Progenitor cell of endocrine pancreas (in vitro differentiated cells): ENCODE results near the gene PA2G4. TPM values are rescaled to one million over a fixed set of nuclear protein-coding genes. Genes with fewer than 3 reads are reported as not detected.
A peak's percentile ranks its signal among the peaks of the same experiment; 100 is the strongest.

Experiments
- DNase-seq: peaks from one replicate; pipeline ENCODE4 v3.0.0; 2021; ENCODE audit warnings: low spot score; ENCODE audit not compliant: unreplicated experiment
- H3K27ac Mint-ChIP-seq: 2 replicates; pipeline ENCODE4 v1.8.0; 2021; ENCODE audit warnings: mild to moderate bottlenecking, moderate library complexity, mixed read lengths
- H3K27me3 Mint-ChIP-seq: 2 replicates; pipeline ENCODE4 v1.8.0; 2021; ENCODE audit warnings: mixed read lengths
- H3K36me3 Mint-ChIP-seq: 2 replicates; pipeline ENCODE4 v1.8.0; 2022; ENCODE audit warnings: mixed read lengths; ENCODE audit not compliant: insufficient read depth
- H3K4me1 Mint-ChIP-seq: 2 replicates; pipeline ENCODE4 v1.8.0; 2021; ENCODE audit warnings: low read depth, mixed read lengths
- H3K4me3 Mint-ChIP-seq: 2 replicates; pipeline ENCODE4 v1.8.0; 2021; ENCODE audit warnings: low read depth, mild to moderate bottlenecking, moderate library complexity, mixed read lengths
- H3K9me3 Mint-ChIP-seq: 2 replicates; pipeline ENCODE4 v1.8.0; 2021; ENCODE audit warnings: low read depth, mixed read lengths
- total RNA-seq: library from RNA; stranded (reverse); gene quantifications from 2 replicates; pipeline ENCODE4 v1.2.1, GENCODE V29; 2021
- TF ChIP-seq, protein P1 (sequence below): fragments of 200-600 bp; sonication (generic); IDR thresholded peaks from one replicate; pipeline ENCODE4 v1.5.0; 2021; ENCODE audit warnings: antibody characterized with exemption, mild to moderate bottlenecking; ENCODE audit not compliant: unreplicated experiment

The PA2G4 gene
- total RNA-seq, 1 donor from 2014 or later: 103 TPM

DNA sequence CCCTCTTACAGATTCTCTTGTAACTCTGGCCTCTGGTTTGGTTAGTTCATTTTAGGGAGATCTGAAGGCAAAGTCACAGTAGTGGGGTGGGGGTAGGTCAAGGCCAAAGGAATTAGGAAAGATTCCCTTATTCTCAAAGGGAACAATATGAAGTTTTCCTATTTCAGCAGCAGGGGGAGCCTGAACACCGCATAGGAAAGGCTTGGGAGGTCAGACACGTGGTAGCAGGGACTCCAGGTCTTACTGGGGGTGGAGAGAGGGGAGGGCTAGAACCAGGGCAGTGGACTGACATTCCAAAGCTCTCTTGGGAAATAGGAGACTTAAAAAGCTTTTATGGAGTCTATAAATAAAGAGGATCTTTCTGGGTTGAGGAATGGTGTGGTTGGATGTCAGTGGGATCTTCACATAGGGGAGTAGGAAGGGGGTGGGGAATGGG, 15.0 kb downstream of the PA2G4 start:
- Mint-ChIP-seq H3K27me3 (no peaks in the 10 kb centered on the region), H3K4me1 (peaks cover 27% of the 10 kb centered on the region), H3K4me3 (peak overlapping the region; percentile 96), H3K9me3 (no peaks in the 10 kb centered on the region), H3K36me3 (peaks cover 11% of the 10 kb centered on the region), H3K27ac (peak overlapping the region; percentile 99)
- TF ChIP-seq, protein P1, sequence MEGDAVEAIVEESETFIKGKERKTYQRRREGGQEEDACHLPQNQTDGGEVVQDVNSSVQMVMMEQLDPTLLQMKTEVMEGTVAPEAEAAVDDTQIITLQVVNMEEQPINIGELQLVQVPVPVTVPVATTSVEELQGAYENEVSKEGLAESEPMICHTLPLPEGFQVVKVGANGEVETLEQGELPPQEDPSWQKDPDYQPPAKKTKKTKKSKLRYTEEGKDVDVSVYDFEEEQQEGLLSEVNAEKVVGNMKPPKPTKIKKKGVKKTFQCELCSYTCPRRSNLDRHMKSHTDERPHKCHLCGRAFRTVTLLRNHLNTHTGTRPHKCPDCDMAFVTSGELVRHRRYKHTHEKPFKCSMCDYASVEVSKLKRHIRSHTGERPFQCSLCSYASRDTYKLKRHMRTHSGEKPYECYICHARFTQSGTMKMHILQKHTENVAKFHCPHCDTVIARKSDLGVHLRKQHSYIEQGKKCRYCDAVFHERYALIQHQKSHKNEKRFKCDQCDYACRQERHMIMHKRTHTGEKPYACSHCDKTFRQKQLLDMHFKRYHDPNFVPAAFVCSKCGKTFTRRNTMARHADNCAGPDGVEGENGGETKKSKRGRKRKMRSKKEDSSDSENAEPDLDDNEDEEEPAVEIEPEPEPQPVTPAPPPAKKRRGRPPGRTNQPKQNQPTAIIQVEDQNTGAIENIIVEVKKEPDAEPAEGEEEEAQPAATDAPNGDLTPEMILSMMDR: peak; percentile 66
- DNase-seq: peak; percentile 39

DNA sequence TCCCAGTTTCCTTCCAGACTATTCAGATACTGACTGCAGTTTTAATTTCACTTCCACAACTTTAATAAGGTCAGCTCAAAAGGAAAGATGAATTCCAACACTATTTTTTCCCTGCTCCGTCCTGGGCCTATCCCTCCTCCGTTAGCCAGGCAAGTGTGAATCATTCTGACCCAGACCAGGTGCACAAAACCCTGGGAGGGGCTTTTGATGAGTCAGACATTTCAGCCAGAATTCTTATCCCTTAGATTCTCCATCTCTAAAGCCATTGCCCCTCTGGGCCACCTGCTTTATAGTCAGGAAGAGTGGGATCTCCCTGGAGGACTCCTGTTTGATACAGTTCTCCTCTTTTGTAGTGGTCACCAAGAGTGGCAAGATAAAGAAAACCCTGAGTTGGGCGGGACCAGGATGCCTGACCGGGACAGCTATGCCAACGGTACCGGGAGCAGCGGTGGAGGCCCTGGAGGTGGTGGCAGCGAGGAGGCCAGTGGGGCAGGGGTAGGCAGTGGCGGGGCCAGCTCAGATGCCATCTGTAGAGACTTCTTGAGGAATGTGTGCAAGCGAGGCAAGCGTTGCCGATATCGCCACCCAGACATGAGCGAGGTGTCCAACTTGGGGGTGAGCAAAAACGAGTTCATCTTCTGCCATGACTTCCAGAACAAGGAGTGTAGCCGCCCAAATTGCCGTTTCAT, 15.9 kb downstream of the PA2G4 start:
- TF ChIP-seq, protein P1: no peak
- Mint-ChIP-seq H3K27ac (no peak overlapping the region), H3K4me3 (no peak overlapping the region), H3K4me1 (peaks cover 28% of the 10 kb centered on the region), H3K27me3 (no peaks in the 10 kb centered on the region), H3K9me3 (no peaks in the 10 kb centered on the region), H3K36me3 (peaks cover 11% of the 10 kb centered on the region)
- no peak for DNase-seq

DNA sequence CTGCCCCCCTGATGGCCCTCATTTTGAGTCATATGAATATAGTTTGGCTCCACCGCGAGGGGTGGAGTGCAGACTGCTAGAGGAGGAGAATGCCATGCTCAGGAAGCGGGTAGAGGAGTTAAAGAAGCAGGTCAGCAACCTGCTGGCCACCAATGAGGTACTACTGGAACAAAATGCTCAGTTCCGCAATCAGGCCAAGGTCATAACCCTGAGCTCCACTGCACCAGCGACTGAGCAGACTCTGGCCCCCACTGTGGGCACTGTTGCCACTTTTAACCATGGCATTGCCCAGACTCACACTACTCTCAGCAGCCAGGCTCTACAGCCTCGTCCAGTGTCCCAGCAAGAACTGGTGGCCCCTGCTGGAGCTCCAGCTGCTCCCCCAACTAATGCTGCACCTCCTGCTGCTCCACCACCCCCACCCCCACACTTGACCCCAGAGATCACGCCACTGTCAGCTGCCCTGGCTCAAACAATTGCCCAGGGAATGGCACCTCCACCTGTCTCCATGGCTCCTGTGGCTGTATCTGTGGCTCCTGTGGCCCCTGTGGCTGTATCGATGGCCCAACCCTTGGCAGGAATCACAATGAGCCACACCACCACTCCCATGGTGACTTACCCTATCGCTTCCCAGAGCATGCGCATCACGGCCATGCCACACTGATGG, 17.0 kb downstream of the PA2G4 start:
- H3K36me3 Mint-ChIP-seq: peaks cover 11% of the 10 kb centered on the region
- DNase-seq: no peak
- H3K9me3 Mint-ChIP-seq: no peaks in the 10 kb centered on the region
- H3K4me3 Mint-ChIP-seq: no peak overlapping the region
- TF ChIP-seq, protein P1: no peak
- no peaks in the 10 kb centered on the region for H3K27me3 Mint-ChIP-seq
- peaks cover 32% of the 10 kb centered on the region for H3K4me1 Mint-ChIP-seq
- H3K27ac Mint-ChIP-seq: no peak overlapping the region

DNA sequence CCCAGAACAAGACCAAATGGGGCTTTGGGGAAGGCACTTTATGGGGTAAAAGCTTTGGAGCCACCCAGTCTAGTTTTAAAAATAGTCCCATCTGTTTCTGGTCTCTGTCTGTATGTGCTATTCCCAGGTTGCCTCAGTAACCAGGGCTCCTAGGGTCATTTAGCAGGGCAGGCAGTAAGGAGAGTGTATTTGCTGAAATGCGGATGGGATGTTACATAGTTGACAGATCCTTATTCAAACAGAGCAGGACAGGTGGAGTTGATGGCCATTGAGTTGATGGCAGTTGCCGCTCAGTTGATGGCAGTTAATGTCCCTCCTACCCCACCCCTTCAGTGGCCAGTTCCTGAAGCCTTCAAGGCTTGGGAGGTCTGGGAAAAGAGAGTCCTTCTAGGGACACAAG, 18.3 kb downstream of the PA2G4 start:
- Mint-ChIP-seq H3K27ac (no peak overlapping the region), H3K4me3 (no peak overlapping the region), H3K4me1 (peaks cover 43% of the 10 kb centered on the region), H3K27me3 (no peaks in the 10 kb centered on the region), H3K9me3 (no peaks in the 10 kb centered on the region), H3K36me3 (peaks cover 4% of the 10 kb centered on the region)
- DNase-seq: no peak
- TF ChIP-seq, protein P1: no peak

DNA sequence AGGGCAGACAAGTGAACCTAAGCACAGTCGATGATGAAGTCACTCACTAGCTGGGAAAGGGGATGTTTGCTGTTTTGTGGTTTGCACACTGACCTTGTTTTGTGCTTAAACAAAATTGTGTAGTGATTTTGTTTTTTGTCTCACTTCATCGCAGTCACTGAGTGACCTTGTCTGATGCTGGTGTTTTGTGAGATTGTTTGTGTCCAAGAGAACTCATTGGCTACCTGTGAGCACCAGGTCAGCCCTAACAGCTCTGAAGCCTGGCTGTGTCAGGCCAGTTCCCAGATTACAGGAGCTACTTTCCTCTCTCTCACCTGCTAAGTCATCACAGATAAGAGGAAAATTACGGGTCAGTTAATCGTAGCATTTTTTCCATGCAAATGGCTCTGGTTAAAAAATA, 19.8 kb downstream of the PA2G4 start:
- Mint-ChIP-seq H3K4me1 (peaks cover 41% of the 10 kb centered on the region), H3K27me3 (no peaks in the 10 kb centered on the region), H3K9me3 (no peaks in the 10 kb centered on the region), H3K36me3 (peaks cover 2% of the 10 kb centered on the region), H3K4me3 (no peak overlapping the region), H3K27ac (peak overlapping the region; percentile 72)
- TF ChIP-seq, protein P1: no peak
- no peak for DNase-seq
